IMR-90 (cell line): ENCODE data around the gene ZNF548. TPM values are rescaled to one million over a fixed set of nuclear protein-coding genes. Genes with fewer than 3 reads are reported as not detected.

Experiments used
- ATAC-seq: fragments of 200-7000 bp; cut with Tn5 transposase; 2 replicates; pipeline ENCODE4 v1.9.1; 2020; ENCODE audit warnings: low read depth, mild to moderate bottlenecking, moderate library complexity
- BruUV-seq: library from RNA; stranded (reverse); fragments of 400-500 nt; replicated peaks from 2 replicates; lab custom pipeline; 2021; lab: Mats Ljungman, UMichigan
- CTCF ChIA-PET: fragments of 300-600 bp; formaldehyde crosslinking; extraction: SDS; loops from one replicate; lab custom pipeline; 2021; ENCODE audit warnings: antibody characterized with exemption; lab: Yijun Ruan, JAX
- POLR2A ChIA-PET: fragments of 300-600 bp; sonication (Branson Sonifier 250); formaldehyde crosslinking; loops from one replicate; lab custom pipeline; 2022; ENCODE audit warnings: antibody characterized with exemption; ENCODE audit not compliant: unreplicated experiment; lab: Charles Lee
- DNase-seq: peaks from one replicate; pipeline ENCODE4 v3.0.0; 2013
- H2AFZ ChIP-seq: replicated peaks from 2 replicates; pipeline ENCODE3; 2013; ENCODE audit warnings: low read length, mild to moderate bottlenecking; ENCODE audit not compliant: poor library complexity
- H2AK5ac ChIP-seq: 2 replicates; pipeline ENCODE4 v1.6.1; 2013; ENCODE audit warnings: low read depth, low read length, inconsistent platforms
- H2AK9ac ChIP-seq: replicated peaks from 2 replicates; pipeline ENCODE3; 2013; ENCODE audit warnings: mild to moderate bottlenecking, low read depth, low read length, moderate library complexity; ENCODE audit not compliant: poor library complexity
- H2BK120ac ChIP-seq: 2 replicates; pipeline ENCODE4 v1.6.1; 2013; ENCODE audit warnings: low read depth, low read length, inconsistent platforms
- H2BK15ac ChIP-seq: 3 replicates; pipeline ENCODE4 v1.6.1; 2013; ENCODE audit warnings: low read depth, low read length, inconsistent platforms
- H2BK20ac ChIP-seq: 2 replicates; pipeline ENCODE4 v1.6.1; 2013; ENCODE audit warnings: low read depth, mild to moderate bottlenecking, inconsistent platforms, low read length, moderate library complexity
- H2BK5ac ChIP-seq: 2 replicates; pipeline ENCODE4 v1.6.1; 2013; ENCODE audit warnings: mild to moderate bottlenecking, low read depth, low read length, inconsistent platforms; ENCODE audit not compliant: poor library complexity, severe bottlenecking
- H3K14ac ChIP-seq: replicated peaks from 2 replicates; pipeline ENCODE4 v1.6.1; 2013; ENCODE audit warnings: low read depth, low read length, inconsistent platforms
- H3K18ac ChIP-seq: 2 replicates; pipeline ENCODE4 v1.6.1; 2013; ENCODE audit warnings: low read depth, low read length, control low read depth
- H3K23ac ChIP-seq: 2 replicates; pipeline ENCODE4 v1.6.1; 2013; ENCODE audit warnings: low read depth, low read length, inconsistent platforms
- H3K27ac ChIP-seq: 2 replicates; pipeline ENCODE4 v1.5.1; 2013; ENCODE audit warnings: mild to moderate bottlenecking, control low read depth, low read length; ENCODE audit not compliant: insufficient read depth
- H3K27me3 ChIP-seq: 2 replicates; pipeline ENCODE4 v1.6.1; 2013; ENCODE audit warnings: low read length; ENCODE audit not compliant: control insufficient read depth, insufficient read depth
- H3K36me3 ChIP-seq: 2 replicates; pipeline ENCODE4 v1.6.1; 2013; ENCODE audit warnings: low read length, mixed read lengths; ENCODE audit not compliant: control insufficient read depth, insufficient read depth
- H3K4ac ChIP-seq: 2 replicates; pipeline ENCODE4 v1.6.1; 2013; ENCODE audit warnings: low read depth, low read length, inconsistent platforms
- H3K4me1 ChIP-seq: 2 replicates; pipeline ENCODE4 v1.6.1; 2013; ENCODE audit warnings: low read length, mixed read lengths; ENCODE audit not compliant: control insufficient read depth, insufficient read depth
- H3K4me2 ChIP-seq: 2 replicates; pipeline ENCODE4 v1.6.1; 2013; ENCODE audit warnings: low read depth, mild to moderate bottlenecking, control low read depth, low read length, moderate library complexity
- H3K4me3 ChIP-seq: 2 replicates; pipeline ENCODE4 v1.5.1; 2013; ENCODE audit warnings: low read depth, mild to moderate bottlenecking, control low read depth, low read length, moderate library complexity; ENCODE audit not compliant: insufficient read depth
- H3K56ac ChIP-seq: 2 replicates; pipeline ENCODE4 v1.6.1; 2013; ENCODE audit warnings: low read length, inconsistent platforms; ENCODE audit not compliant: insufficient read depth; ENCODE audit errors: extremely low read depth
- H3K79me1 ChIP-seq, 2 experiments: 2 replicates each; pipeline ENCODE4 v1.6.1; 2013; ENCODE audit warnings: low read length in 2 of 2, inconsistent platforms in 1 of 2, low read depth in 1 of 2
- H3K9ac ChIP-seq: 2 replicates; pipeline ENCODE4 v1.6.1; 2013; ENCODE audit warnings: low read depth, low read length, control low read depth
- H3K9me1 ChIP-seq: 2 replicates; pipeline ENCODE4 v1.6.1; 2013; ENCODE audit warnings: low read length, inconsistent platforms; ENCODE audit not compliant: insufficient read depth
- H3K9me3 ChIP-seq: 2 replicates; pipeline ENCODE4 v1.6.1; 2013; ENCODE audit warnings: low read length; ENCODE audit not compliant: control insufficient read depth, insufficient read depth
- H4K20me1 ChIP-seq: 2 replicates; pipeline ENCODE4 v1.6.1; 2013; ENCODE audit warnings: low read length, inconsistent platforms; ENCODE audit not compliant: insufficient read depth
- H4K5ac ChIP-seq: 2 replicates; pipeline ENCODE4 v1.6.1; 2013; ENCODE audit warnings: mild to moderate bottlenecking, low read depth, low read length, control low read depth
- H4K8ac ChIP-seq, 2 experiments: 2 replicates each; pipeline ENCODE4 v1.6.1; 2013; ENCODE audit warnings: low read depth in 2 of 2, low read length in 2 of 2, control low read depth in 1 of 2, inconsistent platforms in 1 of 2
- H4K91ac ChIP-seq: 2 replicates; pipeline ENCODE4 v1.6.1; 2013; ENCODE audit warnings: low read depth, low read length, inconsistent platforms; ENCODE audit not compliant: insufficient read depth
- BHLHE40 ChIP-seq: fragments of 150-350 bp; IDR thresholded peaks from 2 replicates; pipeline ENCODE4 v1.6.1; 2016; ENCODE audit warnings: mild to moderate bottlenecking, low read depth, low read length
- FOS ChIP-seq: fragments of 150-350 bp; IDR thresholded peaks from 2 replicates; pipeline ENCODE4 v1.6.1; 2016; ENCODE audit warnings: low read depth, low read length
- MXI1 ChIP-seq: IDR thresholded peaks from 2 replicates; pipeline ENCODE4 v1.6.1; 2012; ENCODE audit warnings: low read depth, mild to moderate bottlenecking, low read length, moderate library complexity, borderline replicate concordance
- WGBS, 2 experiments: methylation state at CpG; one replicate each; pipeline versions ENCODE4 v1.1.5 to v1.1.7; 2013; ENCODE audit warnings: missing lambda C conversion rate in 2 of 2; ENCODE audit not compliant: insufficient read length in 1 of 2; ENCODE audit errors: extremely low coverage in 2 of 2; 5-methylcytosine and 5-hydroxymethylcytosine counted together
- dilution Hi-C: fragments of 300-500 bp; cut with HindIII; formaldehyde crosslinking; loops from one replicate; pipeline ENCODE4 v1.14.3; 2018; ENCODE audit warnings: low sequenced_read_pairs; ENCODE audit not compliant: unreplicated experiment
- in situ Hi-C: fragments of 300-500 bp; cut with MboI; formaldehyde crosslinking; loops from 3 replicates; pipeline ENCODE4 v1.14.3; 2019; ENCODE audit warnings: low sequenced_read_pairs, inconsistent platforms, mixed read lengths
- intact Hi-C: fragments of 100-400 bp; cut with micrococcal nuclease; formaldehyde crosslinking; loops from 2 replicates; pipeline ENCODE4 v1.10.0; 2022
- polyA plus RNA-seq, 3 experiments: library from polyadenylated mRNA; depleted of rRNA; stranded (reverse); fragments of >200 nt; gene quantifications; 2 replicates each; pipeline ENCODE4 v1.2.3, GENCODE V29; 2012; ENCODE audit warnings: low replicate concordance in 1 of 3
- total RNA-seq: library from RNA; depleted of rRNA; stranded (reverse); fragments of >200 nt; gene quantifications from 2 replicates; pipeline ENCODE4 v1.2.3, GENCODE V29; 2012
- TF ChIP-seq, protein P1 (sequence below): fragments of 150-350 bp; IDR thresholded peaks from 2 replicates; pipeline ENCODE4 v1.6.1; 2017; ENCODE audit warnings: mild to moderate bottlenecking, antibody characterized with exemption, low read length, low read depth

The ZNF548 gene
- total and polyA plus RNA-seq, 2 of the 4 experiments (the other 2 are of a cell fraction): 7.5 to 24.2 TPM

DNA sequence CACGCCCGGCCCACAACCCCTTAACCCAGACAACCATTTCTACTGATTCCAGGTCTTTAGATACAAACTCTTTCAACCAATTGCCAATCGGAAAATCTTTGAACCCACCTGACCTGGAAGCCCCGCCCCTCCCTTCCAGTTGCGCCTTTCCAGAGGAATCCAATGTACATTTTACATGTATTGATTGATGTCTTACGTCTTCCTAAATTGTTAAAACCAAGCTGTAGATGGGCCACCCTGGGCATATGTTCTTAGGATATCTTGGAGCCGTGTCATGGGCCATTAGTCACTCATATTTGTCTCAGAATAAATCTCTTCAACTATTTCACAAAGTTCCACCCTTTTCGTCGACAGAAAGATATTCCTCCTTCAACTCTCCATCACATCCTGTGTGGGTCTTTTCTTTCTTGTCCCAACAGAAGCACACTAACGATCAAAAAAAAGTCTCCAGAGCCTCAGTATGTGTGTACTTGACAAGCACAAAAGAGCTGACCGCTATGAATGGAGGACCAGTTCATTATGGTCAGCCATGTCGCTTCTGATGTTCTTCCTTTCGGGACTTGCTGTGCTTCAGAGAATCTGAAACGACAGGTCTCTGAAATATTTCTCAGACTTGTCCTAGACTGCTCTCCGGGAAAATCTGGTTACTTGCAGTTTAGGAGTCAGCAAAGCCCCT is 44.9 kb downstream of the ZNF548 start:
- H3K79me1 ChIP-seq: peaks cover 6 to 38% of the 10 kb centered on the region in 2 experiments; a peak in 3 of 4 replicates
- H2BK120ac ChIP-seq: peak overlapping the region; percentile 43; the same call in 1 of the 2 replicates
- H3K9me1 ChIP-seq: 0 out of 2 replicates have a peak, but pooled peaks cover 7% of the 10 kb centered on the region
- peak overlapping the region; percentile 98 for H2AFZ ChIP-seq
- H3K4me1 ChIP-seq: peaks cover 2% of the 10 kb centered on the region; the same call in 1 of the 2 replicates
- H3K9ac ChIP-seq: peak overlapping the region; percentile 75
- H2BK20ac ChIP-seq: no peak overlapping the region
- no peak overlapping the region for H2AK9ac ChIP-seq
- POLR2A ChIA-PET: interaction anchor here (0.7 kb wide), 1 partner anchor 716 kb away, joined by 8 read pairs; the partner anchor contains the start of gene ZNF329
- peak overlapping the region; percentile 19; the same call in 1 of the 2 replicates for H4K91ac ChIP-seq
- H2BK15ac ChIP-seq: peak overlapping the region; percentile 6; the same call in 1 of the 3 replicates
- no peak for TF ChIP-seq MXI1
- no peak for TF ChIP-seq BHLHE40
- TF ChIP-seq, protein P1, sequence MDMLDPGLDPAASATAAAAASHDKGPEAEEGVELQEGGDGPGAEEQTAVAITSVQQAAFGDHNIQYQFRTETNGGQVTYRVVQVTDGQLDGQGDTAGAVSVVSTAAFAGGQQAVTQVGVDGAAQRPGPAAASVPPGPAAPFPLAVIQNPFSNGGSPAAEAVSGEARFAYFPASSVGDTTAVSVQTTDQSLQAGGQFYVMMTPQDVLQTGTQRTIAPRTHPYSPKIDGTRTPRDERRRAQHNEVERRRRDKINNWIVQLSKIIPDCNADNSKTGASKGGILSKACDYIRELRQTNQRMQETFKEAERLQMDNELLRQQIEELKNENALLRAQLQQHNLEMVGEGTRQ: no peak
- TF ChIP-seq FOS: no peak
- H3K18ac ChIP-seq: peak overlapping the region; percentile 5; the same call in 1 of the 2 replicates
- H3K56ac ChIP-seq: peak overlapping the region; percentile 82
- peak overlapping the region; percentile 60 for H2BK5ac ChIP-seq
- WGBS, 2 experiments: 20% methylated on average over 7 of the region's 15 CpGs; no CpG with 5 or more reads in 1 of the 2 experiments
- H3K4me2 ChIP-seq: peak overlapping the region; percentile 91
- no peak overlapping the region for H2AK5ac ChIP-seq
- CTCF ChIA-PET: no interaction called here
- H3K4me3 ChIP-seq: peak overlapping the region; percentile 80
- no TSS peak for BruUV-seq
- H3K36me3 ChIP-seq: peaks cover 4% of the 10 kb centered on the region; the same call in 1 of the 2 replicates
- no peaks in the 10 kb centered on the region for H3K27me3 ChIP-seq
- H3K27ac ChIP-seq: peak overlapping the region; percentile 62
- dilution Hi-C loops (no loop called here), in situ Hi-C loops (no loop called here), intact Hi-C loops (no loop called here)
- H4K5ac ChIP-seq: peak overlapping the region; percentile 66
- ATAC-seq (peak; percentile 42), DNase-seq (no peak)
- no peaks in the 10 kb centered on the region for H4K20me1 ChIP-seq
- peak overlapping the region; percentile 82 for H3K14ac ChIP-seq
- H3K9me3 ChIP-seq: no peaks in the 10 kb centered on the region
- H3K4ac ChIP-seq: peak overlapping the region; percentile 65; the same call in 1 of the 2 replicates
- peak overlapping the region; percentile 90 to 93 for H4K8ac ChIP-seq
- peak overlapping the region; percentile 77; the same call in 1 of the 2 replicates for H3K23ac ChIP-seq
